GM10248 (cell line): ENCODE results near the gene CST3.

Source experiments
- CTCF ChIA-PET: fragments of 300-600 bp; sonication (Branson Sonifier 250); formaldehyde crosslinking; extraction: SDS; loops from one replicate; lab custom pipeline; 2021; ENCODE audit warnings: antibody characterized with exemption; lab: Yijun Ruan, JAX
- POLR2A ChIA-PET: fragments of 350-650 bp; sonication (Branson Sonifier 250); formaldehyde crosslinking; extraction: SDS; loops from one replicate; lab custom pipeline; 2020; ENCODE audit warnings: antibody characterized with exemption; lab: Yijun Ruan, JAX
- DNase-seq: peaks from one replicate; pipeline ENCODE4 v3.0.0; 2012; ENCODE audit errors: extremely low spot score
- TF ChIP-seq, protein P1 (sequence below): IDR thresholded peaks from 2 replicates; pipeline ENCODE4 v1.5.1; 2012; ENCODE audit warnings: mild to moderate bottlenecking, low read depth; ENCODE audit errors: extremely low read depth, missing control alignments, control extremely low read depth

Gene CST3

DNA sequence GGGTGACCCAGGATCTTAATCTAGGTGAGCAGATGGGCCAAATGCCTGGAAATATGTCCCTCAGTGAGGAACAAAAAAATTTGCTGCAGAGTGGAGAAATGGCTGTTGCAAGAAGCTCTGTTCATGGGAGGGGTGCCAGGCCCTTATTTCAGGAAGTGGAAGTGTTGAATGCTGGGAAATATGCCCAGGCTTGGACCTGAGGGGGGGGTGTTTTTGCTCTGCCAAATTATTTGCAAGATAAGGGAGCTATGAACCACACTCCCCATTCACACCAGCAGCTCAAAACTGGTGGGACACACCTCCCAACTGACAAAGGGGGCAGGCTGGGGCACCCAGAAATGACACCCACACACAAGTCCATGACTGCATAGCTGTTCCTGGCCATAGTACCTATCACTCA lies 42.4 kb upstream of the CST3 start:
- CTCF ChIA-PET = no interaction called here
- POLR2A ChIA-PET = no interaction called here

DNA sequence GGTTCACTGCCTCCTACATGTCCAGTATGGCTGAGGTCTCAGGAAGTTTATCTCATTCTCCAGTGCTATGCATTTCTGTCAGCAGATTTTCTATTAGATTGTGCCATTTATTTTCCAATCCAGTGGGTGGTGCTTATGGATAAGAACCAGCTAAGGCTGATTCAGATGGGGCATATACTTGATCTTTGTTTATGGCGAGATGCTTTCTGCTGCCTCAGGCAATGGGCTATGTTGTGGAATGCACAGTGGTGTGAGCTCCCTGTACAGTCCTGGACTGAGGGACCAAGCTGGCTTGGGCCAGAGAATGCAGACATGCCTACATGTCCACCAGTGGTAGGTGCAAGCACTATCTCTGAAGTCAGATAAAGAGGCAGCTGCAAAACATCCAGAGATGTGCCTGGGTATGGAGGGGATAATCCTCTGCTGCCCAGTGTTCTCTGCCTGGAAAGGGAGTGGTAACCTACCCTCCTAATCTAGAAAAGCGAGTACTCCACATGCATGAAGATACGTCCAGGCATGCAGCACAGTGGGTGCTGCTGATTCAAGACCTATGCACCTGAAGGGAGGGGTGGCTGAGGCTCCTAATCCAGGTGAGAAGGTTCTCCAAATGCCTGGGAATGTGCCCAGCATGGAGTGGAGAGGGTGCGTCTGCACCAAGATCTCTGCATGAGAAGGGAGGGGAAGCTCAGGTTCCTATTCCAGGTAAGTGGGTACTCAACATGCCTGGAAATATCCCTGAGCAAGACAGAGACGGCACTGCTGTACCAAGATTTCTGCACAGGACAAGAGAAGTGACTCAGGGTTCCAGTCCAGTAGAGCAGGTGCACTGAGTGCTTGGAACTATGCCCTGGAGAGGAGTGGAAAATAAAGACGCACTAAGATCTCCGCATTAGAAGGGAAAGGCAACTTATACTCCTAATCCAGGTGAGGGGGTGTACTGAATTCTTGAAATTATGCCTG lies 41.7 kb upstream of the CST3 start:
- ChIA-PET POLR2A (no interaction called here), CTCF (interaction anchor here (1.0 kb wide), 1 partner anchor 11 kb away, joined by 5 read pairs; no protein-coding TSS in a partner anchor)
- DNase-seq = no peak
- TF ChIP-seq, protein P1, sequence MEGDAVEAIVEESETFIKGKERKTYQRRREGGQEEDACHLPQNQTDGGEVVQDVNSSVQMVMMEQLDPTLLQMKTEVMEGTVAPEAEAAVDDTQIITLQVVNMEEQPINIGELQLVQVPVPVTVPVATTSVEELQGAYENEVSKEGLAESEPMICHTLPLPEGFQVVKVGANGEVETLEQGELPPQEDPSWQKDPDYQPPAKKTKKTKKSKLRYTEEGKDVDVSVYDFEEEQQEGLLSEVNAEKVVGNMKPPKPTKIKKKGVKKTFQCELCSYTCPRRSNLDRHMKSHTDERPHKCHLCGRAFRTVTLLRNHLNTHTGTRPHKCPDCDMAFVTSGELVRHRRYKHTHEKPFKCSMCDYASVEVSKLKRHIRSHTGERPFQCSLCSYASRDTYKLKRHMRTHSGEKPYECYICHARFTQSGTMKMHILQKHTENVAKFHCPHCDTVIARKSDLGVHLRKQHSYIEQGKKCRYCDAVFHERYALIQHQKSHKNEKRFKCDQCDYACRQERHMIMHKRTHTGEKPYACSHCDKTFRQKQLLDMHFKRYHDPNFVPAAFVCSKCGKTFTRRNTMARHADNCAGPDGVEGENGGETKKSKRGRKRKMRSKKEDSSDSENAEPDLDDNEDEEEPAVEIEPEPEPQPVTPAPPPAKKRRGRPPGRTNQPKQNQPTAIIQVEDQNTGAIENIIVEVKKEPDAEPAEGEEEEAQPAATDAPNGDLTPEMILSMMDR = no peak

More for the DNA sequence above, 42.4 kb upstream of the CST3 start:
- DNase-seq = no peak
- TF ChIP-seq, protein P1 = no peak

DNA sequence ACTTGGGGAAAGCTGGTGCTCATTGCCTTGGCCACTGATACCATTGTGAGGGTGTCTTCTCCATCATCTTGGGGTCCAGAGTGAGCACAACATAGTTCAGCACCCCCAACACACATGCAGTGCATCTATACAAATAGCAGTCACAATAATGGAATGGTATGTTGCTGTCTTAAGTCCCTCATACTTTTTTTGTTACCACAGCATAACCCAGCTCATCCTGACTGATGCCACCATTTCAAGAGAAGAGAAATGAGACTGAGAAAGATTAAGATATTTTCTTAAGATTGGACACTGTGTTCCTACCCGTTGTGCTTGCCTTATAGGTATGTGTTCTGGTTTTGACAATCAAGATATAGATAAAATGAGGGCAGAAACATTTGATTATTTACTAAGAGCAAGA lies 35.5 kb upstream of the CST3 start:
- CTCF ChIA-PET = no interaction called here
- POLR2A ChIA-PET = no interaction called here
- TF ChIP-seq, protein P1 = no peak
- no peak for DNase-seq

DNA sequence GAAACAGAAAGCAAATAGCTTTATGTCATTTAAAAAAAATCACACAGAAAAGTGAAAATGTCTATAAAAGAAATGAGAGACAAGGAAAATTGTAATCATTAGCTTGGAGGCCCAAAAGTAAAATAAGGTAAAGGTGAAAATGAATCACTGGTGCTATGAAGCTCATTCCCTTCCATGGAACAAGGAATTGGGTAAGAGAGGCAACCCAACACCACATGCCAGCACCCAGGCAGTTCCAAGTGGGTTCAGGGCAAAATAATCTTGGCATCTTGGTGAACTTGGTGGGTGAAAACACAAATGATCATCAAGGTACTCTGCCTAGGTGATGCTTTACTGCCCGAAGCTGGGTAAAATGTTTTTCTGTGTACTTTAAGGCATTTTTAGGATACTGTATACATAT lies 34.4 kb upstream of the CST3 start:
- CTCF ChIA-PET = interaction anchor here (1.4 kb wide), 1 partner anchor 9 kb away, joined by 5 read pairs; no protein-coding TSS in a partner anchor
- POLR2A ChIA-PET = no interaction called here
- no peak for DNase-seq
- TF ChIP-seq, protein P1 = no peak

DNA sequence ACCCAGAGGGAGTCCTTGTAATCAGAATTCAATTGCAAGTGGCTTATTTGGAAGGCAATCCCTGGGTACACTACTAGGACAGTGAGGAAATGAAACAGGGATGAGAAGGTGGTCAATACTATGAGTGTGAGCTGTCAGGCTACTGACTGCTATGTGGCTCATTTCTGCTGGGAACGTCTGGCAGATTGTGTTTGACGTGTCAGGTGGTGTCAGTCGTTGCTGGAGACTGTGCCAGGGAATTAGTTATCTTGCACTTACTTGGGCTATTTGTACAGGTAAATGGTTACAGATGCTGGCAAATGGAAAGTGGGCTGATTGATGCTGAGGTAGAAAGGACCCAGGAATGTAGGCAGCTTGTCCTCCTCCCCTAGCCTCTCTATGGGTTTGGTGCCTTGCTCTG lies 33.7 kb upstream of the CST3 start:
- DNase-seq = no peak
- ChIA-PET POLR2A (no interaction called here), CTCF (interaction anchor here (1.4 to 1.5 kb wide), 2 partner anchors 8 to 1109 kb away, joined by 3 to 5 read pairs; no protein-coding TSS in a partner anchor)
- TF ChIP-seq, protein P1 = no peak

DNA sequence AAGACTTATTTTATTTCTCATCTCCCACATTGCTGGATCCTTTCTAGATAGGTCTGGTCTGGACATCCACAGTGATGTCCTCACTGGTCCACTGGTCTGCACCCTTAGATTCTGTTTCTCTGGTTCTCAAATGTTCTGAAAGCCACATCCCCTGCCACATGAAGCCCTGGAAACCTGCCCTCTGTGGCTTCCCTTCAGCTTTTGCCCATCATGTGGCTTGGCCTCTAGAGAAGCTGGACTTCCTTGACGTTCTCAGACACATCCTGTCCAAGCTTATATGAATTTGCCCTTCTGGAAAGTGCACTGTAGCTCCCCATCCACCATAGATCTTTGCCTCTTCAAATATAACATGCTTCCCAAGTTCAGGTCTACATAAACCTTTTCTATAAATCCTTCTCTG lies 32.6 kb upstream of the CST3 start:
- DNase-seq = no peak
- CTCF ChIA-PET = interaction anchor here (1.5 kb wide), 1 partner anchor 1110 kb away, joined by 3 read pairs; no protein-coding TSS in a partner anchor
- POLR2A ChIA-PET = no interaction called here
- TF ChIP-seq, protein P1 = no peak
